DMS153 (cell line): Measurements from ENCODE around the gene RGS17.
"Not testable (repeated sequence)": the region's sequence is repeated elsewhere in the genome, so short reads cannot be mapped to it uniquely, and the experiment has no call there.

Source experiments
- DNase-seq: peaks from one replicate; lab custom pipeline; 2025; lab: John Stamatoyannopoulos, UW

RGS17 gene

GRCh38 chr6:153125032-153125431, 6.0 kb downstream of the RGS17 start:
- DNase-seq, result peak; percentile 81

GRCh38 chr6:153123801-153124200, 7.3 kb downstream of the RGS17 start:
- DNase-seq, result no peak

GRCh38 chr6:153121311-153121710, 9.8 kb downstream of the RGS17 start:
- DNase-seq, result no peak

- DNase-seq, result no peak
Observed at GRCh38 chr6:153117986-153118879, 12.8 kb downstream of the RGS17 start.

- not testable (repeated sequence) for DNase-seq
Observed at GRCh38 chr6:153111082-153111481, 20.0 kb downstream of the RGS17 start.

- not testable (repeated sequence) for DNase-seq
Observed at GRCh38 chr6:153110612-153111011, 20.5 kb downstream of the RGS17 start.

- DNase-seq, result no peak
Observed at GRCh38 chr6:153108315-153108714, 22.8 kb downstream of the RGS17 start.

GRCh38 chr6:153106021-153106420, 25.1 kb downstream of the RGS17 start:
- no peak for DNase-seq

- no peak for DNase-seq
Observed at GRCh38 chr6:153104220-153104619, 26.9 kb downstream of the RGS17 start.

- peak; percentile 78 for DNase-seq
Observed at GRCh38 chr6:153103319-153103655, 27.8 kb downstream of the RGS17 start.

- no peak for DNase-seq
Observed at GRCh38 chr6:153102605-153103318, 28.3 kb downstream of the RGS17 start.

GRCh38 chr6:153101461-153101860, 29.6 kb downstream of the RGS17 start:
- no peak for DNase-seq

GRCh38 chr6:153099636-153100035, 31.4 kb downstream of the RGS17 start:
- no peak for DNase-seq

- DNase-seq, result peak; percentile 57
Observed at GRCh38 chr6:153096792-153097191, 34.3 kb downstream of the RGS17 start.

- no peak for DNase-seq
Observed at GRCh38 chr6:153096031-153096430, 35.1 kb downstream of the RGS17 start.

GRCh38 chr6:153092082-153093013, 38.7 kb downstream of the RGS17 start:
- DNase-seq, result no peak

GRCh38 chr6:153090241-153090930, 40.7 kb downstream of the RGS17 start:
- DNase-seq, result no peak

GRCh38 chr6:153088796-153089195, 42.3 kb downstream of the RGS17 start:
- no peak for DNase-seq

- DNase-seq, result no peak
Observed at GRCh38 chr6:153087436-153087835, 43.6 kb downstream of the RGS17 start.

GRCh38 chr6:153086225-153086990, 44.7 kb downstream of the RGS17 start:
- DNase-seq, result no peak

GRCh38 chr6:153085239-153085638, 45.8 kb downstream of the RGS17 start:
- DNase-seq, result no peak
